SK-MEL-5 (cell line): Measurements from ENCODE around the gene TTC9B. TPM values are rescaled to one million over a fixed set of nuclear protein-coding genes. Genes with fewer than 3 reads are reported as not detected.

Experiments used
- DNase-seq: peaks from one replicate; pipeline ENCODE4 v3.0.0-alpha.2; 2016; ENCODE audit warnings: low read depth, low spot score
- in situ Hi-C: cut with HindIII; loops from 2 replicates; pipeline ENCODE4 v1.10.0; 2016; ENCODE audit warnings: low sequenced_read_pairs, high pct_unique_total_duplicates, low pct_unique_long_range_greater_than_20kb
- polyA plus RNA-seq, 2 experiments: library from polyadenylated mRNA; depleted of rRNA; stranded (reverse); fragments of >200 nt; gene quantifications; 2 replicates each; pipeline ENCODE4 v1.2.3, GENCODE V29; 2015
- total RNA-seq: library from RNA; depleted of rRNA; stranded (reverse); fragments of >200 nt; shearing (Covaris generic); gene quantifications from 2 replicates; pipeline ENCODE4 v1.2.3, GENCODE V29; 2014; rRNA removed

The TTC9B gene
- total RNA-seq = not detected in 2 replicates
- polyA plus RNA-seq (2015; cell fraction: cytosol; rRNA removed) = not detected in 2 replicates
- 1.4 and 1.9 TPM in 2 replicates for polyA plus RNA-seq (2015; cell fraction: nucleus; rRNA removed)

DNA sequence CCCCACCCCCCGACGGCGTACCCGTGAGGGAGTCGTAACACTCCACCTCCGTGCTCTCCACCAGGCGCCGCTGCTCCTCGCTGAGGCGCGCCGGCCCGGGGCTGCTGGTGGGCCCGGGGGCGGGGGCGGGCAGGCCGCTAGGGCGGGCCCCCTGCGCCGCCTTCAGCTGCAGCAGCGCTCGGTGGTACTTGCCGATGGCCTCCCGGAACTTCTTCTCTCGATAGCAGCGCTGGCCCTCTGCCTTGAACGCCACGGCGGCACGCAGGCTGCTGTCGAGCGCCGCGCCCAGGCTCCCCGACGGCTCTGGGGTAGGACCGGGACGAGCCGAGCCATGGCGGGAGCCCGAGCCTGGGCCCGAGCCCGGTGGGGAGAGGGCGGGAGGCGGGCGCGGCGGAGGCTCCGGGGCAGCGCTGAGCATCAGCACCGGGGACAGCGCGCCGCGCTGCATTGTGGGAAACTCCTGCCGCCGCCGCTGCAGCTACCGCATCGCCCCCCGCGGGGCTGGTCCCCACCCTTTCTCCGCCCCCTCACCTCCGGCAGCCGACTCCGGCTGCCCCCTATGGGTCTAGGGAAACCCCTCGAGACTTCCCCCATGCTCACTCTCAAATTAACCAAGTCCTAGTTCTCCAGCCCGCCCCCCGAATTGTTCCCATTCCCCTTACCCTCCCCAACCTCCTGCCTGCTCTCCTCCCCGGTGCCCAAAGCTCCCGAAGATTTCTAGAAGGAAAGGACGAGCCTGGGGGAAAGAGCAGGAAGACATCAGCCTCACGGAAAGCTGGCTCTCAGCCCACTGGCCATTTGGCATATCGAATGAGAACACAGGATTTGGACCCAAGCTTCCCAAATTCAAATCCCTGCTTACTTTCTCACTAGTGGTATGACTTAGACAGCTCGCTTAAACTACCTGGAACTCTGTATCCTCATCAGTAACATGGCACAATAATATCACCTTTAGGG lies at the start of gene TTC9B:
Gene TTC9B, minus strand, starts transcription at position 451 of the 957 bp plus-strand sequence. Its CDS starts 3 bp downstream, at position 448.
- DNase-seq = no peak
- in situ Hi-C loops = no loop called here

- in situ Hi-C loops = no loop called here
These were observed 49.4 kb upstream of the TTC9B start for GRCh38 chr19:40267601-40267997.

DNA sequence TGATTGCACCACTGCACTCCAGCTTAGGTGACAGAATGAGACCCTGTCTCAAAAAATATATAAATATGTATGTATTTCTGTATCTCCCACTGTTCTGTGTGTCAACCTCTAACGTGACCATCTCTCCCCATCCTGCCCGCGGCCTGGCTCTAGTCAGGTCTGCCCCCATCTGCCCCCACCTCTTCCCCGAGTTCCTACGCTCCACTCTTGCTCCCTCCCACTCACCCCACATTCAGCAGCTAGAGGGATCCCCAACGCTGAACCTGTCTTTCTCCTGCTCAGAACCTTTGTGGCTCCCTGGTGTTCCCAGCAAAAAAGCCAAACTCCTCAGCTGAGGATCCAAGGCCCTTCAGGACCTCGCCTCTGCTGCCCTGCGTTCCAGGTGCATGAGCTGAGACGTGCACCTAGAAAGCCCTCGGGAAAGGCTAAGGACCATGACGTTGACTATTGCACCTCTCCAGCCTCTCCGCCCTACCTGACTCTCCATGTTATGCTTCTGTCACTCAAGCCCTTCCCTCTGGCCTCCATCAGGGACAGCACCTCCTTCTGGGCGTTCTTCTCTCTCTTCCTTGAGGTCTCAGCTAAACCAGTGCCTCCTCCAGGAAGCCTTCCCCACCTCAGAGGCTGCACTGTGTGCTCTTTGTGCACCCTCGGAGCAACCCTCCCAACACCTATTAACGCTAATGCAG lies 48.9 kb upstream of the TTC9B start:
- DNase-seq = no peak
- in situ Hi-C loops = no loop called here

More at GRCh38 chr19:40267601-40267997, 49.4 kb upstream of the TTC9B start:
- DNase-seq = no peak

DNA sequence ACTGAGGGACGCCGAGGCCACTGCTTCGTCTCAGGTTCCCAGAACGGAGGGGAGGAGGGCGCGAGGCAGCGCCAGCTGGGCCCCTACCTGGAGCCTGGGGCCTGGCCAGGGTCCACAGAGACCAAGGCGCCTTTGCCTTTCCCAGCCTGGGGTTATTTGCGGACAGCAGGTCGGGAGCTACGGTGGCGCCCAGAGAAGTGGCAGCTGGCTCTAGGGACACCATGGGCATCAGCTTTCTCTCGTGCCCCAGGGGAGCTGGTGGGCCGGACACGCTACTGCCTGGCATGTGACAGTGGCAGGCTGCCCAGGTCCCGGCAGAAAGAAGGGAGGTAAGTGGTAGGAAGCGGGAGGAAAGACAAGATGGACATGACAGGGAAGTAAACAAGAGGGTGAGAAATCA lies 47.9 kb upstream of the TTC9B start:
- DNase-seq = no peak
- in situ Hi-C loops = no loop called here

DNA sequence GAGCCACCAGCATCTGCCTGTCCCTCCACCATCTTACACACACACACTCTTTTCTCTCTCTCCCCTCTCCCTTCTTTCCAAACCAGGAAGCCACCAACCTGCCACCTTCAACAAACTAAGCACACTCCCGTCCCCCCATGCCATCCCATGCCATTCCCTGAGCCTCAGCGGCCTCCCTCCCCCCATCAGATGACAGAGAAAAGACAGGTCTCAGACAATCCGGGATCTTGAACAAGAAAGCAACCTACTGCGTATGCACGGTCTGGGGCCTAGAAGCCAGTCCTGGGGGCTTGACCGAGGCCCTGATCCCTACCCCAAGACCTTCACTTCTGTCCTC lies 47.5 kb upstream of the TTC9B start:
- in situ Hi-C loops = no loop called here

GRCh38 chr19:40265055-40265762 lies 47.0 kb upstream of the TTC9B start:
- no peak for DNase-seq
- in situ Hi-C loops = no loop called here

More for the DNA sequence above, 47.5 kb upstream of the TTC9B start:
- no peak for DNase-seq

- in situ Hi-C loops = no loop called here
- no peak for DNase-seq
These were observed 46.3 kb upstream of the TTC9B start for GRCh38 chr19:40264314-40265054.

GRCh38 chr19:40263440-40264313 lies 45.5 kb upstream of the TTC9B start:
- in situ Hi-C loops = no loop called here

DNA sequence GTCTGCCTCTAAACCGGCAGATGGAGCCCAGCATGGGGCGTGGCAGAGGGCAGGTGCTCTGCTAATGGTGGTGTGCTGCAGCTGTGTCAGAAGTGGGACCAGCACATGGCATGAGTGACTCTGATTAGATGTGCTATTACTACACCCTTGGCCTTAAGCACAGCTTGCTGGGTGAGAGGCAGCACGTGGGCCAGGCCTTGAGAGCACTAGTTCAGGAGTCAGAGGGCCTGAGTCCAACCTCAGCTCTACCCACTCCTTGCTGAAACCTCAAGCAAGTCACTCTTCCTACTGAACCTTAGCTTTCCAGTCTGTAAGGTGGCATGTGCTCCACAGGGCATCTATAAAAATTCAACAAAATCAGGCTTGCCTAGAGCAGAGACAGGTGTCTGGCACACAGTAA lies 44.2 kb upstream of the TTC9B start:
- in situ Hi-C loops = no loop called here

More at GRCh38 chr19:40263440-40264313, 45.5 kb upstream of the TTC9B start:
- DNase-seq = no peak

GRCh38 chr19:40261631-40262030 lies 43.4 kb upstream of the TTC9B start:
- in situ Hi-C loops = no loop called here
- no peak for DNase-seq

More for the DNA sequence above, 44.2 kb upstream of the TTC9B start:
- DNase-seq = no peak

GRCh38 chr19:40257096-40257517 lies 38.9 kb upstream of the TTC9B start:
- no peak for DNase-seq
- in situ Hi-C loops = no loop called here

DNA sequence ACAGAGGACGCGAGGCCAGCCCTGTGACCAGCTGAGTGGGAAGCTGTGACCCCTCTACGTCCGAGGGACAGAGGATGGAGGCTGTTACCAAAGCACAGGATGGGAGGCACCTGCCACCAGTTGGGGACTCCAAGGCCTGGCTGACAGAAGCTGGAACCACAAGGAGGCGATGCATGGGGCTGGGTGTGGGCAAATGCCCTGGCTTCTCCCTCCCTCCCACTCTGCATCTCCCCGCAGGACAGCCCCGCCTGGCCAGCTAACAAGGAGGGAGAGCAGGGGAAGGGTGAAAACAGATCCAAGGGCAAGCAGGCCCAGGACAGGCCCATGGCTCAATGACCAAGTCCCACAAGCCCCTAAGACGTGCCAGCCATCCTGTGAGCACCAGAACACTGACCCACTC lies 38.3 kb upstream of the TTC9B start:
- DNase-seq = no peak
- in situ Hi-C loops = no loop called here

DNA sequence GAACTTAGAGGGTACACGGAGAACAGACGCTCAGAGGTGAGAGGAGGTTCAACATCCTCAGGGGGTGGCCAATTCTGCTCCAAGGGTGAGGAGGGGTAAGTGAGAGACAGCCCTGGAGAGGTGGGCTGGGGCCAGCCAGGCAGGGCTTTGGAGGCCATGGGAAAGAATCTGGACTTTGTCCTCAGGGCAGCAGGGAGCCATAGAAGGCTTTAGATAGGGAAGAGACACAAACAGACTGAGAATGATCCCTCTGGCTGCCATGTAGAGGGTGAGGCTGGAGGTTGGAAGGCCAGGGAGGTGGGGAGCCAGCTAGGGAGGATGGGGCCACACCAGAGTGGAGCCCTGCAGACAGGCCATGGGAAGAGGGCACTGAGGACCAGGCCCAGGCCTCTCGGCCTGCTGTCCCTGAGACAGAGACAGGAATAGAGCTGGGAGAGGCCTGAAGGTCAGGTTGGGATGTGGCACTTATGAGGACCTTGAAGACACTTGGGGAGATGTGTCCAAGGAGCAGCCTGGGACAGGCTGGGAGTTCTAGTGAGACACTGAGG lies 37.5 kb upstream of the TTC9B start:
- in situ Hi-C loops = no loop called here
- no peak for DNase-seq

GRCh38 chr19:40254714-40255418 lies 36.7 kb upstream of the TTC9B start:
- in situ Hi-C loops = no loop called here
- DNase-seq = no peak

- in situ Hi-C loops = no loop called here
- DNase-seq = peak; percentile 28
These were observed 35.5 kb upstream of the TTC9B start for GRCh38 chr19:40253611-40254092.
